ENCODE measurements around the gene MRPL1.

Gene MRPL1
- 12.8 to 21.4 (median 15.9) reads per million in 4 donors for total RNA-seq

GRCh38 chr4:77862478-77863216 lies at the start of gene MRPL1:
Gene MRPL1 (plus strand): TSS chr4:77862830. CDS start chr4:77862849, 19 bp downstream.
- DNase-seq = peak; percentile 77 to 95 (median 84)

- DNase-seq = no peak
Observed at GRCh38 chr4:77815636-77816035, 47.0 kb upstream of the MRPL1 start.

- no peak for DNase-seq
Observed at GRCh38 chr4:77816546-77816945, 46.1 kb upstream of the MRPL1 start.

- DNase-seq = peak in 1 of 5 donors; percentile 15
Observed at GRCh38 chr4:77817304-77818072, 45.1 kb upstream of the MRPL1 start.

- peak; percentile 16 to 61 (median 30) for DNase-seq
Observed at GRCh38 chr4:77818073-77818601, 44.5 kb upstream of the MRPL1 start.

- DNase-seq = peak; percentile 59 to 84 (median 77)
Observed at GRCh38 chr4:77818602-77819403, 43.8 kb upstream of the MRPL1 start, which contains the start of gene CNOT6L. Gene CNOT6L (minus strand): TSS chr4:77819368. CDS start chr4:77819308, 60 bp downstream.

GRCh38 chr4:77819404-77819842 lies 43.2 kb upstream of the MRPL1 start:
- peak in 1 of 5 donors; percentile 86 for DNase-seq

GRCh38 chr4:77819843-77820648 lies 42.6 kb upstream of the MRPL1 start:
- DNase-seq = peak; percentile 91 to 95 (median 95)

- DNase-seq = peak in 1 of 5 donors; percentile 51
Observed at GRCh38 chr4:77820649-77821561, 41.7 kb upstream of the MRPL1 start.

- peak in 4 of 5 donors; percentile 27 to 77 (median 36) for DNase-seq
Observed at GRCh38 chr4:77821775-77822174, 40.9 kb upstream of the MRPL1 start.

GRCh38 chr4:77826275-77826674 lies 36.4 kb upstream of the MRPL1 start:
- DNase-seq = no peak

- DNase-seq = peak in 1 of 5 donors; percentile 3
Observed at GRCh38 chr4:77827343-77827742, 35.3 kb upstream of the MRPL1 start.

- DNase-seq = no peak
Observed at GRCh38 chr4:77833126-77833724, 29.4 kb upstream of the MRPL1 start.

- no peak for DNase-seq
Observed at GRCh38 chr4:77834403-77834802, 28.2 kb upstream of the MRPL1 start.

- DNase-seq = no peak
Observed at GRCh38 chr4:77843628-77844027, 19.0 kb upstream of the MRPL1 start.

- no peak for DNase-seq
Observed at GRCh38 chr4:77844363-77844762, 18.3 kb upstream of the MRPL1 start.

GRCh38 chr4:77845400-77845799 lies 17.2 kb upstream of the MRPL1 start:
- no peak for DNase-seq

- no peak for DNase-seq
Observed at GRCh38 chr4:77845929-77846328, 16.7 kb upstream of the MRPL1 start.

GRCh38 chr4:77848508-77848907 lies 14.1 kb upstream of the MRPL1 start:
- DNase-seq = no peak

Data from T-helper 1 cell (primary cell).